ENCODE data around the gene CA9. TPM values are rescaled to one million over a fixed set of nuclear protein-coding genes. Genes with fewer than 3 reads are reported as not detected.

CA9 gene
- total RNA-seq, 1 experiment from 2014 or later, result 1.0 TPM

DNA sequence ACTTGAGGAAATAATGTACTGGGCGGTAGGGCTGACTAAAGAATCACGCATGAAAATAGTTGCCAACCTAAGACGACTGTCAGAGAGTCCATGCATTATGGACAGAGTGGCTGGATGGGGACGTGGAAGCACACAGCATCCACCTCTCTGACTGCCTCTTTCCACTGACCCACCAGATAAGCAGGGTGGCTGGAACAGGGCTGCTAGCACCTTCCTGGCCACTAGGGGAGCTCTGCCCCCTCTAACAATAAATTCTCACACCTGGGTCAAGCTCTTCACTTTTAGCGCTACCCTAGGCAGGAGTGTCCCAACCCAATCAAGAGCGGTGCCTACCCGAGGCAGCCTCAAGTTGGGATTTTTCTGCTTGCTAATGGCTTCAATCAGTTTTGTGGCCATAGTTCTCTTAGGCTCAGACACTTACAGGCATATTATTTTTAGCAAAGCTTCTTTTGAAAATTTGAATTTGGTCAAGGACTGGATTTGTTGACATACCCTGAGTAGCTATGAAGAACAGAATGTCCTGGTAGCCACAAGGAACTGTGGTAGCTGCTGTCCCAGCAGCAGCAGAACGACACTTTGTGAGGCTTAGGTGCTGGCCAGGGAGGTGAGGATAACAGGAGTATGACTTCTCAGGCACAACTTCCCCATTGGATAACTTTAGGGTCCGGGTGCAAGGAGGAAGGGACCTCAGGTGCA lies 22.9 kb downstream of the CA9 start:
- ChIA-PET CTCF (interaction anchor here (0.6 to 6.8 kb wide), 51 partner anchors 9 to 625 kb away, joined by 3 to 127 read pairs (median 4); partner anchors contain the start of genes ARHGEF39, CCDC107, CREB3 and GBA2), POLR2A (interaction anchor here (0.6 to 1.7 kb wide), 8 partner anchors 10 to 94 kb away, joined by 3 to 10 read pairs (median 4); partner anchors contain the start of genes ARHGEF39, CREB3 and TLN1)
- 0 out of 2 replicates have a peak overlapping the region, but pooled peaks have one; percentile 72 for H3K27ac Mint-ChIP-seq
- no peak for TF ChIP-seq ERG (CRISPR knock-in tag; IDR thresholded peaks at IDR 0.05)
- TF ChIP-seq CTCF (IDR thresholded peaks at IDR 0.05), result peak; percentile 85
- peaks cover 4% of the 10 kb centered on the region for H3K4me1 Mint-ChIP-seq
- H3K36me3 Mint-ChIP-seq, result peaks cover 12% of the 10 kb centered on the region
- DNase-seq (ENCODE audit: low spot score) (peak; percentile 81), ATAC-seq (peak; percentile 97)
- no peaks in the 10 kb centered on the region for H3K9me3 Mint-ChIP-seq
- H3K4me3 Mint-ChIP-seq, result no peak overlapping the region
- no peaks in the 10 kb centered on the region for H3K27me3 Mint-ChIP-seq (ENCODE audit: low read depth)

GRCh38 chr9:35697486-35697885 lies 23.8 kb downstream of the CA9 start:
- Mint-ChIP-seq H3K27ac (no peak overlapping the region), H3K4me3 (no peak overlapping the region), H3K9me3 (no peaks in the 10 kb centered on the region), H3K36me3 (peaks cover 12% of the 10 kb centered on the region), H3K4me1 (no peaks in the 10 kb centered on the region), H3K27me3 (ENCODE audit: low read depth) (no peaks in the 10 kb centered on the region)
- no peak for TF ChIP-seq ZNF121 (CRISPR knock-in tag; IDR thresholded peaks at IDR 0.05)
- TF ChIP-seq, protein P1, sequence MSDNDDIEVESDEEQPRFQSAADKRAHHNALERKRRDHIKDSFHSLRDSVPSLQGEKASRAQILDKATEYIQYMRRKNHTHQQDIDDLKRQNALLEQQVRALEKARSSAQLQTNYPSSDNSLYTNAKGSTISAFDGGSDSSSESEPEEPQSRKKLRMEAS (CRISPR knock-in tag; IDR thresholded peaks at IDR 0.05), result no peak
- TF ChIP-seq, protein P2, sequence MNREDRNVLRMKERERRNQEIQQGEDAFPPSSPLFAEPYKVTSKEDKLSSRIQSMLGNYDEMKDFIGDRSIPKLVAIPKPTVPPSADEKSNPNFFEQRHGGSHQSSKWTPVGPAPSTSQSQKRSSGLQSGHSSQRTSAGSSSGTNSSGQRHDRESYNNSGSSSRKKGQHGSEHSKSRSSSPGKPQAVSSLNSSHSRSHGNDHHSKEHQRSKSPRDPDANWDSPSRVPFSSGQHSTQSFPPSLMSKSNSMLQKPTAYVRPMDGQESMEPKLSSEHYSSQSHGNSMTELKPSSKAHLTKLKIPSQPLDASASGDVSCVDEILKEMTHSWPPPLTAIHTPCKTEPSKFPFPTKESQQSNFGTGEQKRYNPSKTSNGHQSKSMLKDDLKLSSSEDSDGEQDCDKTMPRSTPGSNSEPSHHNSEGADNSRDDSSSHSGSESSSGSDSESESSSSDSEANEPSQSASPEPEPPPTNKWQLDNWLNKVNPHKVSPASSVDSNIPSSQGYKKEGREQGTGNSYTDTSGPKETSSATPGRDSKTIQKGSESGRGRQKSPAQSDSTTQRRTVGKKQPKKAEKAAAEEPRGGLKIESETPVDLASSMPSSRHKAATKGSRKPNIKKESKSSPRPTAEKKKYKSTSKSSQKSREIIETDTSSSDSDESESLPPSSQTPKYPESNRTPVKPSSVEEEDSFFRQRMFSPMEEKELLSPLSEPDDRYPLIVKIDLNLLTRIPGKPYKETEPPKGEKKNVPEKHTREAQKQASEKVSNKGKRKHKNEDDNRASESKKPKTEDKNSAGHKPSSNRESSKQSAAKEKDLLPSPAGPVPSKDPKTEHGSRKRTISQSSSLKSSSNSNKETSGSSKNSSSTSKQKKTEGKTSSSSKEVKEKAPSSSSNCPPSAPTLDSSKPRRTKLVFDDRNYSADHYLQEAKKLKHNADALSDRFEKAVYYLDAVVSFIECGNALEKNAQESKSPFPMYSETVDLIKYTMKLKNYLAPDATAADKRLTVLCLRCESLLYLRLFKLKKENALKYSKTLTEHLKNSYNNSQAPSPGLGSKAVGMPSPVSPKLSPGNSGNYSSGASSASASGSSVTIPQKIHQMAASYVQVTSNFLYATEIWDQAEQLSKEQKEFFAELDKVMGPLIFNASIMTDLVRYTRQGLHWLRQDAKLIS (CRISPR knock-in tag; IDR thresholded peaks at IDR 0.05; ENCODE audit: borderline replicate concordance), result no peak
- no peak for TF ChIP-seq ATF3 (CRISPR knock-in tag; conservative IDR thresholded peaks at IDR 0.05)
- TF ChIP-seq CREB1 (CRISPR knock-in tag; IDR thresholded peaks at IDR 0.05), result no peak
- TF ChIP-seq ZNF317 (CRISPR knock-in tag; IDR thresholded peaks at IDR 0.05; ENCODE audit: borderline replicate concordance, low read depth), result no peak
- TF ChIP-seq KAT7 (CRISPR knock-in tag; IDR thresholded peaks at IDR 0.05; ENCODE audit: borderline replicate concordance), result no peak
- TF ChIP-seq, protein P3, sequence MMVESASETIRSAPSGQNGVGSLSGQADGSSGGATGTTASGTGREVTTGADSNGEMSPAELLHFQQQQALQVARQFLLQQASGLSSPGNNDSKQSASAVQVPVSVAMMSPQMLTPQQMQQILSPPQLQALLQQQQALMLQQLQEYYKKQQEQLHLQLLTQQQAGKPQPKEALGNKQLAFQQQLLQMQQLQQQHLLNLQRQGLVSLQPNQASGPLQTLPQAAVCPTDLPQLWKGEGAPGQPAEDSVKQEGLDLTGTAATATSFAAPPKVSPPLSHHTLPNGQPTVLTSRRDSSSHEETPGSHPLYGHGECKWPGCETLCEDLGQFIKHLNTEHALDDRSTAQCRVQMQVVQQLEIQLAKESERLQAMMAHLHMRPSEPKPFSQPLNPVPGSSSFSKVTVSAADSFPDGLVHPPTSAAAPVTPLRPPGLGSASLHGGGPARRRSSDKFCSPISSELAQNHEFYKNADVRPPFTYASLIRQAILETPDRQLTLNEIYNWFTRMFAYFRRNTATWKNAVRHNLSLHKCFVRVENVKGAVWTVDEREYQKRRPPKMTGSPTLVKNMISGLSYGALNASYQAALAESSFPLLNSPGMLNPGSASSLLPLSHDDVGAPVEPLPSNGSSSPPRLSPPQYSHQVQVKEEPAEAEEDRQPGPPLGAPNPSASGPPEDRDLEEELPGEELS (CRISPR knock-in tag; IDR thresholded peaks at IDR 0.05), result no peak
- no peak for TF ChIP-seq SMAD3 (CRISPR knock-in tag; IDR thresholded peaks at IDR 0.05; ENCODE audit: borderline replicate concordance)
- TF ChIP-seq MXD4 (CRISPR knock-in tag; IDR thresholded peaks at IDR 0.05; ENCODE audit: borderline replicate concordance), result no peak
- TF ChIP-seq OVOL2 (CRISPR knock-in tag; IDR thresholded peaks at IDR 0.05; ENCODE audit: borderline replicate concordance), result no peak
- TF ChIP-seq, protein P4, sequence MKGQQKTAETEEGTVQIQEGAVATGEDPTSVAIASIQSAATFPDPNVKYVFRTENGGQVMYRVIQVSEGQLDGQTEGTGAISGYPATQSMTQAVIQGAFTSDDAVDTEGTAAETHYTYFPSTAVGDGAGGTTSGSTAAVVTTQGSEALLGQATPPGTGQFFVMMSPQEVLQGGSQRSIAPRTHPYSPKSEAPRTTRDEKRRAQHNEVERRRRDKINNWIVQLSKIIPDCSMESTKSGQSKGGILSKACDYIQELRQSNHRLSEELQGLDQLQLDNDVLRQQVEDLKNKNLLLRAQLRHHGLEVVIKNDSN (CRISPR knock-in tag; IDR thresholded peaks at IDR 0.05), result no peak
- no peak for TF ChIP-seq NFE2L1 (CRISPR knock-in tag; IDR thresholded peaks at IDR 0.05)
- DNase-seq (ENCODE audit: low spot score) (no peak), ATAC-seq (no peak)
- POLR2A ChIA-PET, result interaction anchor here (0.5 to 1.7 kb wide), 2 partner anchors 13 to 36 kb away, joined by 3 to 5 read pairs; no protein-coding TSS in a partner anchor
- CTCF ChIA-PET, result interaction anchor here (0.6 to 6.8 kb wide), 21 partner anchors 8 to 650 kb away, joined by 3 to 127 read pairs (median 11); partner anchors contain the start of genes ARHGEF39, CCDC107, CREB3 and RMRP

All from WTC11 (cell line).